Cardiac muscle cell (in vitro differentiated cells and primary cell): ENCODE results near the gene ATG4A. TPM values are rescaled to one million over a fixed set of nuclear protein-coding genes. Genes with fewer than 3 reads are reported as not detected.

Experiments used
- DNase-seq, 2 donors: peaks; one replicate each; pipeline versions ENCODE4 v3.0.0 to v3.0.0-alpha.2; 2010 to 2017; ENCODE audit warnings: low read depth in 1 of 2, low spot score in 1 of 2
- H3K27ac ChIP-seq: fragments of 200-600 bp; sonication (generic); 2 replicates; pipeline ENCODE4 v1.5.1; 2016
- H3K27me3 ChIP-seq: fragments of 200-600 bp; sonication (generic); 2 replicates; pipeline ENCODE4 v1.6.0; 2016; ENCODE audit warnings: control low read depth
- H3K36me3 ChIP-seq: fragments of 200-600 bp; sonication (generic); 2 replicates; pipeline ENCODE4 v1.5.1; 2016; ENCODE audit warnings: control low read depth
- H3K4me1 ChIP-seq: fragments of 200-600 bp; sonication (generic); 2 replicates; pipeline ENCODE4 v1.8.1; 2017; ENCODE audit warnings: low read depth, mild to moderate bottlenecking, mixed run types
- H3K4me3 ChIP-seq: fragments of 200-600 bp; sonication (generic); 2 replicates; pipeline ENCODE4 v1.5.1; 2016; ENCODE audit warnings: mild to moderate bottlenecking
- H3K9me3 ChIP-seq: fragments of 200-600 bp; sonication (generic); 2 replicates; pipeline ENCODE4 v1.5.1; 2017; ENCODE audit warnings: low read depth, mild to moderate bottlenecking, control low read depth
- CTCF ChIP-seq: IDR thresholded peaks from 2 replicates; pipeline ENCODE4 v1.5.1; 2012; ENCODE audit warnings: low read depth, mild to moderate bottlenecking, low read length
- polyA plus RNA-seq: library from polyadenylated mRNA; unstranded; fragments of >200 nt; fragmentation: Nextera tagmentation; extraction: Ambion mirVana; gene quantifications from 2 replicates; pipeline ENCODE4 v1.2.1, GENCODE V29; 2016
- total RNA-seq: library from RNA; depleted of rRNA; stranded (reverse); fragments of >200 nt; gene quantifications from 2 replicates; pipeline ENCODE4 v1.2.3, GENCODE V29; 2016

Gene ATG4A
- total and polyA plus RNA-seq, 2 experiments from 2014 or later = 13.0 to 29.5 TPM

- H3K36me3 ChIP-seq = no peaks in the 10 kb centered on the region
- H3K4me3 ChIP-seq = no peak overlapping the region
- H3K4me1 ChIP-seq = no peaks in the 10 kb centered on the region
- TF ChIP-seq CTCF = no peak
- no peak for DNase-seq
- no peaks in the 10 kb centered on the region for H3K9me3 ChIP-seq
- H3K27me3 ChIP-seq = no peaks in the 10 kb centered on the region
- no peak overlapping the region for H3K27ac ChIP-seq
Measured at GRCh38 chrX:108148524-108148923, 56.9 kb downstream of the ATG4A start.

- H3K4me1 ChIP-seq = no peaks in the 10 kb centered on the region
- no peak for DNase-seq
- H3K27ac ChIP-seq = no peak overlapping the region
- H3K36me3 ChIP-seq = no peaks in the 10 kb centered on the region
- no peaks in the 10 kb centered on the region for H3K9me3 ChIP-seq
- H3K27me3 ChIP-seq = no peaks in the 10 kb centered on the region
- TF ChIP-seq CTCF = no peak
- H3K4me3 ChIP-seq = no peak overlapping the region
Measured at GRCh38 chrX:108156082-108156481, 64.5 kb downstream of the ATG4A start.

- no peak for DNase-seq
- no peaks in the 10 kb centered on the region for H3K4me1 ChIP-seq
- no peaks in the 10 kb centered on the region for H3K36me3 ChIP-seq
- no peak overlapping the region for H3K27ac ChIP-seq
- no peak for TF ChIP-seq CTCF
- no peaks in the 10 kb centered on the region for H3K9me3 ChIP-seq
- no peak overlapping the region for H3K4me3 ChIP-seq
- no peaks in the 10 kb centered on the region for H3K27me3 ChIP-seq
Measured at GRCh38 chrX:108156934-108157466, 65.4 kb downstream of the ATG4A start.

- no peak overlapping the region for H3K4me3 ChIP-seq
- no peak for DNase-seq
- no peaks in the 10 kb centered on the region for H3K9me3 ChIP-seq
- H3K27me3 ChIP-seq = no peaks in the 10 kb centered on the region
- no peaks in the 10 kb centered on the region for H3K4me1 ChIP-seq
- H3K27ac ChIP-seq = no peak overlapping the region
- H3K36me3 ChIP-seq = no peaks in the 10 kb centered on the region
- no peak for TF ChIP-seq CTCF
Measured at GRCh38 chrX:108157628-108158027, 66.0 kb downstream of the ATG4A start.

- H3K36me3 ChIP-seq = no peaks in the 10 kb centered on the region
- no peak overlapping the region for H3K4me3 ChIP-seq
- no peaks in the 10 kb centered on the region for H3K27me3 ChIP-seq
- no peaks in the 10 kb centered on the region for H3K4me1 ChIP-seq
- H3K9me3 ChIP-seq = no peaks in the 10 kb centered on the region
- DNase-seq = no peak
- no peak overlapping the region for H3K27ac ChIP-seq
- no peak for TF ChIP-seq CTCF
Measured at GRCh38 chrX:108159028-108159670, 67.6 kb downstream of the ATG4A start.
